Progenitor cell of endocrine pancreas (in vitro differentiated cells): Measurements from ENCODE around the gene BDKRB2. TPM values are rescaled to one million over a fixed set of nuclear protein-coding genes. Genes with fewer than 3 reads are reported as not detected.

Source experiments
- DNase-seq: peaks from one replicate; pipeline ENCODE4 v3.0.0; 2021; ENCODE audit warnings: low spot score; ENCODE audit not compliant: unreplicated experiment
- H3K27ac Mint-ChIP-seq: 2 replicates; pipeline ENCODE4 v1.8.0; 2021; ENCODE audit warnings: mild to moderate bottlenecking, moderate library complexity, mixed read lengths
- H3K27me3 Mint-ChIP-seq: 2 replicates; pipeline ENCODE4 v1.8.0; 2021; ENCODE audit warnings: mixed read lengths
- H3K36me3 Mint-ChIP-seq: 2 replicates; pipeline ENCODE4 v1.8.0; 2022; ENCODE audit warnings: mixed read lengths; ENCODE audit not compliant: insufficient read depth
- H3K4me1 Mint-ChIP-seq: 2 replicates; pipeline ENCODE4 v1.8.0; 2021; ENCODE audit warnings: low read depth, mixed read lengths
- H3K4me3 Mint-ChIP-seq: 2 replicates; pipeline ENCODE4 v1.8.0; 2021; ENCODE audit warnings: low read depth, mild to moderate bottlenecking, moderate library complexity, mixed read lengths
- H3K9me3 Mint-ChIP-seq: 2 replicates; pipeline ENCODE4 v1.8.0; 2021; ENCODE audit warnings: low read depth, mixed read lengths
- CTCF ChIP-seq: fragments of 200-600 bp; sonication (generic); IDR thresholded peaks from one replicate; pipeline ENCODE4 v1.5.0; 2021; ENCODE audit warnings: antibody characterized with exemption, mild to moderate bottlenecking; ENCODE audit not compliant: unreplicated experiment
- total RNA-seq: library from RNA; stranded (reverse); gene quantifications from 2 replicates; pipeline ENCODE4 v1.2.1, GENCODE V29; 2021

Gene BDKRB2
- total RNA-seq, 1 donor from 2014 or later: 0.36 TPM

- no peak for DNase-seq
- TF ChIP-seq CTCF: no peak
- Mint-ChIP-seq H3K4me3 (no peak overlapping the region), H3K9me3 (peaks cover 8% of the 10 kb centered on the region), H3K27ac (peak overlapping the region; percentile 31), H3K4me1 (peaks cover 12% of the 10 kb centered on the region), H3K36me3 (no peaks in the 10 kb centered on the region), H3K27me3 (no peaks in the 10 kb centered on the region)
Observed at GRCh38 chr14:96273629-96274028, 69.0 kb downstream of the BDKRB2 start.

GRCh38 chr14:96274122-96274521 lies 69.5 kb downstream of the BDKRB2 start:
- H3K27ac Mint-ChIP-seq: peak overlapping the region; percentile 31
- H3K27me3 Mint-ChIP-seq: no peaks in the 10 kb centered on the region
- peaks cover 8% of the 10 kb centered on the region for H3K9me3 Mint-ChIP-seq
- no peak for DNase-seq
- H3K4me3 Mint-ChIP-seq: no peak overlapping the region
- peaks cover 10% of the 10 kb centered on the region for H3K4me1 Mint-ChIP-seq
- no peaks in the 10 kb centered on the region for H3K36me3 Mint-ChIP-seq
- TF ChIP-seq CTCF: no peak

GRCh38 chr14:96274543-96274942 lies 69.9 kb downstream of the BDKRB2 start:
- no peaks in the 10 kb centered on the region for H3K36me3 Mint-ChIP-seq
- H3K9me3 Mint-ChIP-seq: peaks cover 8% of the 10 kb centered on the region
- H3K27me3 Mint-ChIP-seq: no peaks in the 10 kb centered on the region
- peaks cover 10% of the 10 kb centered on the region for H3K4me1 Mint-ChIP-seq
- TF ChIP-seq CTCF: no peak
- no peak for DNase-seq
- peak overlapping the region; percentile 31 for H3K27ac Mint-ChIP-seq
- H3K4me3 Mint-ChIP-seq: no peak overlapping the region

- peak; percentile 97 for TF ChIP-seq CTCF
- Mint-ChIP-seq H3K4me1 (peaks cover 10% of the 10 kb centered on the region), H3K27me3 (no peaks in the 10 kb centered on the region), H3K4me3 (no peak overlapping the region), H3K9me3 (peaks cover 8% of the 10 kb centered on the region), H3K27ac (no peak overlapping the region), H3K36me3 (no peaks in the 10 kb centered on the region)
- peak; percentile 60 for DNase-seq
Observed at GRCh38 chr14:96275177-96276112, 70.8 kb downstream of the BDKRB2 start.

DNA sequence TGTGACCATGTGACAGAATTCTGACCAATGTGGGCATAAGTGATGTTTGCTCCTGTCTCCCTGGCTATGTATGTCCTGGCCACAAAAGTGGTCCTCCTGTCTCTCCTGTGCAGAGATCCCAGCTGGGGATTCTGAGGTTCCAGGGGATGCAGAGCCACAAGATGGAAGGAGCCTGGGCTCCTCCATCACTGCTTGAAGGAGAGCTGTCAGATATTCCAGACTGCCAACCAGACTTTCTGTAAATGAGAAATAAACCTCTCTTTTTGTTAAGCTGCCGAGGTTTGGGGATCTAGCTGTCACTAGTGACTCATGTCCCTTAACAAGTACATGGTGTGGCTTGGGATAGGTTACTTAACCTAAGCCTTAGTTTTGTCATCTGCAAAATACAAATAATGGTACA lies 73.3 kb downstream of the BDKRB2 start:
- Mint-ChIP-seq H3K4me3 (no peak overlapping the region), H3K27ac (peak overlapping the region; percentile 49), H3K9me3 (peaks cover 4% of the 10 kb centered on the region), H3K36me3 (peaks cover under 1% of the 10 kb centered on the region), H3K27me3 (no peaks in the 10 kb centered on the region), H3K4me1 (peaks cover 12% of the 10 kb centered on the region)
- no peak for TF ChIP-seq CTCF
- DNase-seq: no peak
